Kidney (tissue), 14 donors: ENCODE measurements around the gene DQX1. TPM values are rescaled to one million over a fixed set of nuclear protein-coding genes. Genes with fewer than 3 reads are reported as not detected.
A peak's percentile ranks its signal among the peaks of the same experiment; 100 is the strongest.
"Not testable (repeated sequence)": the region's sequence is repeated elsewhere in the genome, so short reads cannot be mapped to it uniquely, and the experiment has no call there.

Experiments used
- DNase-seq, 5 donors: peaks; one replicate each; pipeline ENCODE4 v3.0.0-alpha.2; 2013 to 2020
- FAIRE-seq: peaks from 2 replicates; lab custom pipeline; 2012; peaks lifted over from hg19 to GRCh38; lab: Jason Lieb, UNC
- H3K27ac ChIP-seq, 2 donors: one replicate each; pipeline ENCODE4 v1.7.0; 2013; ENCODE audit warnings: low read depth in 2 of 2, low read length in 2 of 2, inconsistent platforms in 1 of 2
- H3K27me3 ChIP-seq: one replicate; pipeline ENCODE4 v1.7.1; 2013; ENCODE audit warnings: low read length, inconsistent platforms; ENCODE audit not compliant: control insufficient read depth, insufficient read depth
- H3K36me3 ChIP-seq, 3 donors: one replicate each; pipeline versions ENCODE4 v1.7.0 to v1.7.1; 2013; ENCODE audit warnings: low read length in 3 of 3, control low read depth in 1 of 3, inconsistent platforms in 1 of 3; ENCODE audit not compliant: insufficient read depth in 3 of 3, control insufficient read depth in 2 of 3
- H3K4me1 ChIP-seq, 3 donors: one replicate each; pipeline versions ENCODE4 v1.7.0 to v1.7.1; 2013; ENCODE audit warnings: low read length in 3 of 3, inconsistent platforms in 1 of 3, low read depth in 1 of 3; ENCODE audit not compliant: control insufficient read depth in 2 of 3, insufficient read depth in 2 of 3
- H3K4me3 ChIP-seq, 3 donors: one replicate each; pipeline versions ENCODE4 v1.7.0 to v1.8.1; 2013; ENCODE audit warnings: low read length in 3 of 3, control low read depth in 1 of 3, inconsistent platforms in 1 of 3
- H3K9ac ChIP-seq, 3 donors: one replicate each; pipeline versions ENCODE4 v1.7.0 to v1.7.1; 2013; ENCODE audit warnings: low read length in 3 of 3, control low read depth in 1 of 3, inconsistent platforms in 1 of 3
- H3K9me3 ChIP-seq, 3 donors: one replicate each; pipeline versions ENCODE4 v1.7.0 to v1.7.1; 2013; ENCODE audit warnings: low read length in 3 of 3, control low read depth in 1 of 3, inconsistent platforms in 1 of 3; ENCODE audit not compliant: control insufficient read depth in 2 of 3, insufficient read depth in 1 of 3
- intact Hi-C: fragments of 100-400 bp; cut with DNase I; formaldehyde crosslinking; loops from one replicate; pipeline ENCODE4 v1.11.1; 2022
- polyA plus RNA-seq: library from polyadenylated mRNA; stranded (reverse); fragments of 350-450 nt; fragmentation: Illumina TruSeq; extraction: RNeasy Lipid Tissue Mini Kit (QIAGEN cat#74804); gene quantifications from one replicate; pipeline ENCODE4 v1.2.3, GENCODE V29; 2014; ENCODE audit warnings: low read depth, low replicate concordance; ENCODE audit not compliant: insufficient read depth
- total RNA-seq: library from RNA; stranded (reverse); fragmentation: NEBNext Ultra II Directional; extraction: Animal tissue kit (Norgen Biotek cat#: 25700); gene quantifications from one replicate; pipeline ENCODE4 v1.2.1, GENCODE V29; 2021
- TF ChIP-seq, protein P1 (sequence below): IDR thresholded peaks from 3 replicates; pipeline ENCODE4 v1.5.1; 2012; ENCODE audit warnings: mild to moderate bottlenecking, moderate library complexity, borderline replicate concordance; ENCODE audit not compliant: insufficient read depth; ENCODE audit errors: extremely low read depth
- donor health status: control.
- donor health status: control.
- donor health status: control.
- donor health status: control.
- donor health status: control.
- donor health status: DM: yes; HTN: yes; CAD: no.
- donor health status: Normal renal cell carcinoma (clear cell type).

DQX1 gene
- total and polyA plus RNA-seq, 2 donors from 2014 or later = not detected

DNA sequence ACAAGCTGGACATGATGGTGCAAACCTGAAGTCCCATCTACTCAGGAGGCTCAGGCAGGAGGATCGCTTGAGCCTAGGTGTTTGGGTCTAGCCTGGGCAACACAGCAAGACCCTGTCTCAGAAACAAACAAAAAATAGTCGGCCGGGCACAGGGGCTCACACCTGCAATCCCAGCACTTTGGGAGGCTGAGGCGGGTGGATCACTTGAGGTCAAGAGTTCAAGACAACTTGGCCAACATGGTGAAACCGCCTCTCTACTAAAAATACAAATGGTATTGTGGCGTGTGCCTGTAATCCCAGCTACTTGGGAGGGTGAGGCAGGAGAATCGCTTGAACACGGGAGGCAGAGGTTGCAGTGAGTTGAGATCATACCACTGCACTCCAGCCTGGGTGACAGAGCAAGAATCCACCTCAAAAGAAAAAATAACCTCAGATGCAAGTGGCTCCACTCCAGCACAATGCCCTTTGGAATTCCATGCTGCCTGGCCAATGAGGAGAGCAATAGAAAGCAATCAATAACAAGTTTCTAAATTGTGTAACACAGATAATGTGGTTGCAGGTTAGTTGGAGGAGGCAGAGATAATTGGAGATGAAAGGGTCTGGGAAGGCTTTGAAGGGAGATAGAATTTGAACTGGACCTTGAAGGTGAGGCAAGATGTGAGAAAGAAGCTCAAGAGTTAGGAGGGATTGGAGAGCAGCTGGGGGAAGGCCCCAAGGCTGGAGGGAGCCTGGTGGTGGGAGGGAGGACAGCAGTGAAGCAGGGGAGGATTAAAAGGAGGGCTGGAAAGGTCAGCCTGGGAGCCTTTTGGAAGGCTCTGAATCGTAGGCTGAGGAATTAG, 37.2 kb downstream of the DQX1 start:
- intact Hi-C loops = loop anchor here (5.0 kb wide), 1 partner anchor 98 kb away; no protein-coding TSS in a partner anchor
- TF ChIP-seq, protein P1, sequence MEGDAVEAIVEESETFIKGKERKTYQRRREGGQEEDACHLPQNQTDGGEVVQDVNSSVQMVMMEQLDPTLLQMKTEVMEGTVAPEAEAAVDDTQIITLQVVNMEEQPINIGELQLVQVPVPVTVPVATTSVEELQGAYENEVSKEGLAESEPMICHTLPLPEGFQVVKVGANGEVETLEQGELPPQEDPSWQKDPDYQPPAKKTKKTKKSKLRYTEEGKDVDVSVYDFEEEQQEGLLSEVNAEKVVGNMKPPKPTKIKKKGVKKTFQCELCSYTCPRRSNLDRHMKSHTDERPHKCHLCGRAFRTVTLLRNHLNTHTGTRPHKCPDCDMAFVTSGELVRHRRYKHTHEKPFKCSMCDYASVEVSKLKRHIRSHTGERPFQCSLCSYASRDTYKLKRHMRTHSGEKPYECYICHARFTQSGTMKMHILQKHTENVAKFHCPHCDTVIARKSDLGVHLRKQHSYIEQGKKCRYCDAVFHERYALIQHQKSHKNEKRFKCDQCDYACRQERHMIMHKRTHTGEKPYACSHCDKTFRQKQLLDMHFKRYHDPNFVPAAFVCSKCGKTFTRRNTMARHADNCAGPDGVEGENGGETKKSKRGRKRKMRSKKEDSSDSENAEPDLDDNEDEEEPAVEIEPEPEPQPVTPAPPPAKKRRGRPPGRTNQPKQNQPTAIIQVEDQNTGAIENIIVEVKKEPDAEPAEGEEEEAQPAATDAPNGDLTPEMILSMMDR = no peak
- Histone ChIP-seq H3K27me3 (no peaks in the 10 kb centered on the region), H3K4me3 (no peak overlapping the region), H3K9ac (no peak overlapping the region), H3K9me3 (no peaks in the 10 kb centered on the region), H3K27ac (no peak overlapping the region), H3K36me3 (peaks cover 0 to 30% (median 28%) of the 10 kb centered on the region in 3 donors), H3K4me1 (no peaks in the 10 kb centered on the region)
- FAIRE-seq = no peak
- DNase-seq = no peak

DNA sequence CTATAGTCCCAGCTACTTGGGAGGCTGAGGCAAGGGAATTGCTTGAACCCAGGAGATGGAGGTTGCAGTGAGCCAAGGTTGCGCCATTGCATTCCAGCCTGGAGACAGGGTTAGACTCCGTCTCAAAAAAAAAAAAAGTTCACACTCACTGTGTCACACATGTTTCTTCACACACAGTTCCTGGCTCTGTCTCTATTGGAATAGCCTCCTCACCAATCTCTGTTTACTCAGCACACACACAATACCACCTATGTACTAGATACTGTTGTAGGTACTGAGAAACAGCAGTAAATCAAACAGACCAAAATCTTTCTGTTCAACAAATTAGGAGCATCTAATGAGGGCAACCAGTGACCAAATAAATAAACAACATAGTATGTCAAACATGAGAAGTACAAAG, 39.9 kb downstream of the DQX1 start:
- no peak overlapping the region for H3K4me3 ChIP-seq
- H3K9me3 ChIP-seq = no peaks in the 10 kb centered on the region
- FAIRE-seq (no peak), DNase-seq (no peak)
- intact Hi-C loops = loop anchor here (5.0 kb wide), 1 partner anchor 101 kb away; no protein-coding TSS in a partner anchor
- H3K9ac ChIP-seq = no peak overlapping the region
- peaks cover 0 to 13% (median 11%) of the 10 kb centered on the region in 3 donors for H3K36me3 ChIP-seq
- no peak overlapping the region for H3K27ac ChIP-seq
- no peaks in the 10 kb centered on the region for H3K27me3 ChIP-seq
- TF ChIP-seq, protein P1 = no peak
- peaks cover 0 to 13% (median 6%) of the 10 kb centered on the region in 3 donors for H3K4me1 ChIP-seq

DNA sequence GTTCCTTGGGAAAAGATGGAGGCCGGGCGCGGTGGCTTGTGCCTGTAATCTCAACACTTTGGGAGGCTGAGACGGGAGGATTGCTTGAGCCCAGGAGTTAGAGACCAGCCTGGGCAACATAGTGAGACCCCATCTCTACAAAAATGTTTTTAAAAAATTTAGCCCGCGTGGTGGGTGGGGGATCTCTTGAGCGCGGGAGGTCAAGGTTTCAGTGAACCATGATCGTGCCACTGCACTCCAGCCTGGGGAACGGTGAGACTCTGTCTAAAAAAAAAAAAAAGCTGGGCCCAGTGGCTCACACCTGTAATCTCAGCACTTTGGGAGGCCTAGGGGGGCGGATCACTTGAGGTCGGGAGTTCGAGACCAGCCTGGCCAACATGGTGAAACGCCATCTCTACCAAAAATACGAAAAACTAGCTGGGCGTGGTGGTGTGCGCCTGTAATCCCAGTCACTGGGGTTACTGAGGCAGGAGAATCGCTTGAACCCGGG, 42.3 kb downstream of the DQX1 start:
- H3K27me3 ChIP-seq, intact Hi-C loops, H3K9me3 ChIP-seq, DNase-seq, H3K36me3 ChIP-seq, FAIRE-seq, H3K27ac ChIP-seq: not testable (repeated sequence)
- H3K9ac ChIP-seq = peak overlapping the region; percentile 68 to 98 (median 85)
- peak overlapping the region; percentile 95 to 100 (median 99) for H3K4me3 ChIP-seq
- peaks cover 0 to 20% (median 6%) of the 10 kb centered on the region in 3 donors for H3K4me1 ChIP-seq
